VCaP (cell line): ENCODE data around the gene NDUFAF4.

Source experiments
- H3K27ac ChIP-seq: fragments of 450-650 bp; 2 replicates; pipeline ENCODE4 v1.5.1; 2017
- CTCF ChIP-seq: fragments of 450-650 bp; conservative IDR thresholded peaks from 2 replicates; pipeline ENCODE4 v1.5.1; 2017; ENCODE audit warnings: mild to moderate bottlenecking, moderate library complexity

The NDUFAF4 gene

GRCh38 chr6:96876886-96877545 is 20.7 kb downstream of the NDUFAF4 start:
- no peak overlapping the region for H3K27ac ChIP-seq
- no peak for TF ChIP-seq CTCF

DNA sequence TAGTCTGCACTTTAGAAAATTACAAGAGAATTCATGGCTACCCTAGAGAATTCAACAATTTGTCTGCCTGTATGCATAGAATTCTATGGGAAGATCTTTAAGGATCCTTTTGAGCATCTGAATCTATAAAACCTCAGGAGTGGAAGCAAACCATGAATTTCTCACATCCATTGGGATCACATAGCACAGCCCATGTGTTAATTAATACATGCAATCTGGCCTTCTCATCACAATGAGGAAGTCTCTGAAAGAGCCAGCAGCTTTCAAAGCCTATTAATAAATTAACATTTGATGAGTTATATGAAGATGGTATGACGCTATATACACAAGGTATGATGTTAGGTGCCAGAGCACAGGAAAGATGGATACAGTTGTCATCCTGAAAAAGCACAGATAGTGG is 24.7 kb downstream of the NDUFAF4 start:
- H3K27ac ChIP-seq, result no peak overlapping the region
- TF ChIP-seq CTCF, result no peak

- no peak overlapping the region for H3K27ac ChIP-seq
- TF ChIP-seq CTCF, result no peak
These were observed 32.7 kb downstream of the NDUFAF4 start for GRCh38 chr6:96865055-96865405.

GRCh38 chr6:96864216-96865054 is 33.3 kb downstream of the NDUFAF4 start:
- H3K27ac ChIP-seq, result no peak overlapping the region
- TF ChIP-seq CTCF, result no peak

DNA sequence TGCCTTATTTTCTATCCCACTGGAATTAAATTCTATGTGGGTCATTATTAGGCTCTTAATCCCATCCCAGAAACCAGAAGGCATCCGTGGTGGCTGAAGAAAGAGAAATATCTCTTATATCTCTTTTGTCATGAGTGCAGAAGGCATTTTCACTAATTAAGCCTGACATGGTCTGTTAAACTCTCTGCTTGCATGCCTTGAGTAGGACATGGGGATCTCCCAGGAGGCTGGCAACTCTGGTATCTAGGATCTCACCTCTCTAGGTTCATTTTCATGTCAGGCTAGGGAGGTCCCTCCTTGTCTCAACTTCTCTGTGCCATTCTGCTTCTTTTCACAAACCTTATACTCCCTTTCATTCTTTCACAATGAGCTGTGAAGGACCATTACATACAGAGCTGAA is 35.1 kb downstream of the NDUFAF4 start:
- no peak for TF ChIP-seq CTCF
- H3K27ac ChIP-seq, result no peak overlapping the region

DNA sequence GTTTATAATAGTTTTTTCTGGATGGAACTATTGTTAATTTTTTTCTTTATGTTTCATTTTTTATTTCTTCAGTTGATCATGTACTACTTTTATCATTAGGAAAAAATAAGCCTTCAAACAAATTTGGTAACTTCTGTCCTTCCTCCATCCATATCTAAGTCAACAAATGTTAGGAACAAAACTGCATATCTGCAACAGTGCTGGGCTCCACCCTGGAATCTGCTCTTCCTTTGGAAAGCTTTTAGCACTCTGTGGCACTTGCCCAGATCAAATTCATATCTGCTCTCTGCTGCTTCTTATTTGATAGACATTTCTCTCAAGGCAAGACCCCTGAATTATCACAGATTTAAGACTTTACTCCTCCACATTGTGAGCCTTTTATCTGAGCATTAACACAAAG is 36.1 kb downstream of the NDUFAF4 start:
- no peak for TF ChIP-seq CTCF
- no peak overlapping the region for H3K27ac ChIP-seq

DNA sequence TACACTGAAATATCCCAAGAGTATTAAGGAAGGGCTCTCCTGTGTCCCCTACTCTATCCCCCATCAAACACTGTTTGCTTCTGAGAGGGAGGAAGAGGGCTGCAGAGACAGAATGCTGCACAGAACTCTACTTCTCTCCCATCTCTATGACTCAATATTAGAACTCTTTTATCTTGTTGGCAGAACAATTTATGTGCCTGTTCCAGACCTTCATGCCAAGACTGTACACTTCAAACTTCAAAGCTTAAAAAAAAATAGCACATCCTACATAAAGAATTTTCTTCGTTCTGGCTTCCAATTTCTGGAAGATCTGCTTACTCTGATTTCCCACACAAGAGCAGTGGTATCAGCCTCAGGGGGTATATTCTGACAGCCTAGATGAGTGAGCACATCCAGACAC is 40.8 kb downstream of the NDUFAF4 start:
- no peak for TF ChIP-seq CTCF
- H3K27ac ChIP-seq, result no peak overlapping the region
